ENCODE data around the gene BOD1L1.

Gene BOD1L1

DNA sequence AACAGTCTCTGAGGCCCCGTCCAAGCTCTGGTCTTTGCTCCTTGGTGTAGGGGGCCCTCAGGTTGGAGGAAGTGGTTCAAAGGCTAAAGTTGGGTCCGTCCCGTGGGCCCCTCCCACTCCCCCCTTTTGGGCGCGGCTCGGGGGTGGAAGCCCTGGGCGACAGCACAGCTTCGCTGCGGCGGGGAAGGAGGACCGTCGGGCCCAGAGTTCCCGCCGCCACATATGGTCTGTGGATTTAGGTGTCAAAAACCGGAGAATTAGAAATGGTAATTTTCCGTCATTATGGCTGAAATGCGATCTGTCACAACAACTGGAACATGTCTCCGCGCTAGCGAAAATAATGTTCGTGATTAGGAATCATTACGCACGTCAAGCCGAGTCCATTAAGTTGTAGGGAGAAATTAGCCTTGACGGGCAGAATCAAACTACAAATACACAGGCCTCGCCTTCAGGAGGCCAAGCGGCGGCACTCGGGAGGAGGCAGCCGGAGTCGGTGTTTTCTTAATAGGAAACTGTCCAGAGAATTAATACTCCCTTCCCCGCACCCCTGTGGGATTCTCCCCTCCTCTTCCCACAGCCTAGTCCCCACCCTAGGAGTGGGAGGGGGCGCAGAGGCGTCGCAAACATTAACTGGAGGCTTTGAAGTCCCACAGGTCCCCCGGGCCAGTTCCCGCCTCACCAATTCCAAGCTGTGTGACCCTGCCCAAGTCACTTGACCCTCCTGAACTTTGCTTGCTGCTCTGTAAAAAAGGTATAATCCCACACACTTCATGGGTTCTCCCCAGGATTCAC, 98.2 kb downstream of the BOD1L1 start:
- Histone ChIP-seq H3K27ac (no peak overlapping the region), H3K36me3 (ENCODE audit: insufficient read depth, low read length) (no peaks in the 10 kb centered on the region), H3K4me3 (no peak overlapping the region), H3K9ac (ENCODE audit: insufficient read length) (no peak overlapping the region), H3K9me3 (ENCODE audit: low read depth, low read length) (no peaks in the 10 kb centered on the region)
- no peak for DNase-seq (ENCODE audit: low read depth, low spot score)
- TF ChIP-seq EZH2 (IDR thresholded peaks at IDR 0.05) (no peak), POLR2AphosphoS5 (IDR thresholded peaks at IDR 0.05; ENCODE audit: borderline replicate concordance, low read depth, low read length) (no peak), FOXP2 (optimal IDR thresholded peaks at IDR 0.05; ENCODE audit: control extremely low read depth, extremely low read length, insufficient read depth) (no peak)

DNA sequence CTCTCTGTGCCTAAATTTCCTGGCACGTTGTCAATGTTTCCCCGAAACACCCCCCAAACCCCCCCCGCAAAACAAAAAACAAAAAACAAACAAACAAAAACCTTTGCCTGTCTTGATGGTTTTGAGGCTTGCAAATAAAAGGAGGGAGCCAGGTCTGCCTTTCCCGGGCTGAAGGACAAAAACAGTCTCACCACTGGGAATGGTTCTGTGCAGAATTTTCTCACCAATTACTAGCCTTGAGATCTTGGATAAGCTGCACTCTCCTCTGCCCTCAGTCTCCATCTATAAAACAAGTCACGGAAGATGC, 98.8 kb downstream of the BOD1L1 start:
- no peak overlapping the region for H3K4me3 ChIP-seq
- no peak overlapping the region for H3K27ac ChIP-seq
- H3K36me3 ChIP-seq (ENCODE audit: insufficient read depth, low read length) = no peaks in the 10 kb centered on the region
- no peak for DNase-seq (ENCODE audit: low read depth, low spot score)
- TF ChIP-seq FOXP2 (optimal IDR thresholded peaks at IDR 0.05; ENCODE audit: control extremely low read depth, extremely low read length, insufficient read depth) (no peak), EZH2 (IDR thresholded peaks at IDR 0.05) (no peak), POLR2AphosphoS5 (IDR thresholded peaks at IDR 0.05; ENCODE audit: borderline replicate concordance, low read depth, low read length) (no peak)
- no peak overlapping the region for H3K9ac ChIP-seq (ENCODE audit: insufficient read length)
- no peaks in the 10 kb centered on the region for H3K9me3 ChIP-seq (ENCODE audit: low read depth, low read length)

DNA sequence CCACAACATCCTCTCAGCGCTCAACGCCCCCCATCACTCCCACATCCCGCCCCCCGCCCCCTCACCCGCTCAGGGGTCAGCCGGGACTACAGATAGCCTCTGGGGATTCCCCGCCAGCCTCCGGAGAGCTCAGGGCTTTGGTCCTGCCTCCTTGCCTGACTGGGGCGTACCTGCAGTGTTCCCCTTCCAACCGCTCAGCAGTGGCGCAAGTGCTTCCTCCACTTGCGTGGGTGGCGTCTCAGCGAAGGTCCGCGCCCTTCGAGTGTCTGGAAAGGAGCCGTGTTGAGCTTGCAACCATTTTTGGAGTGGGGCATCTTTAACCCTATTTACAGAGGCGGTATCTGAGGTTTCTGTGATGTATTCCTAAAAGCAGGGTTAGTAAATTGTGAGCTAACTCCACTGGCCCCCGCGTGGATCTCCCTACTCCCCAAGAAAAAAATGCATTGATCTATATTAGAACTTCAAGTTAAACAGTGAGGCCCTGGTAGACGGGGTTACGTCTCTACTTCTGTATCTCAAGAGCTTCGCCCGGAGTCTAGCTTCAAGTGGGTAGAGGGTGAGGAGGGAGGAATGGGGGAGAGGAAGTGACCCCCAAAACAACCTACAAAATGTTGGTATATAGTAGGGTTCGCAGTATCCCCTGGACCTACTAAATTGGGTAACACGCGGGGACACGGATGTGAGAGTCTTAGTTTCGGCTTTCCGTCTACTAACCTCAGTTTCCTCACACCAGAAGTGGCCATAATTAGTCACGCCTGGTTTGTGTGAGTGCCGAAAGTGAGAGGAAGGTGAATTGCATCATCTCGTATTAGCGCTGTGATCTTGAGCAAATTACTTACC, 99.3 kb downstream of the BOD1L1 start:
- Histone ChIP-seq H3K36me3 (ENCODE audit: insufficient read depth, low read length) (no peaks in the 10 kb centered on the region), H3K9ac (ENCODE audit: insufficient read length) (no peak overlapping the region), H3K9me3 (ENCODE audit: low read depth, low read length) (no peaks in the 10 kb centered on the region), H3K27ac (no peak overlapping the region), H3K4me3 (no peak overlapping the region)
- DNase-seq (ENCODE audit: low read depth, low spot score) = no peak
- TF ChIP-seq POLR2AphosphoS5 (IDR thresholded peaks at IDR 0.05; ENCODE audit: borderline replicate concordance, low read depth, low read length) (no peak), EZH2 (IDR thresholded peaks at IDR 0.05) (no peak), FOXP2 (optimal IDR thresholded peaks at IDR 0.05; ENCODE audit: control extremely low read depth, extremely low read length, insufficient read depth) (no peak)

DNA sequence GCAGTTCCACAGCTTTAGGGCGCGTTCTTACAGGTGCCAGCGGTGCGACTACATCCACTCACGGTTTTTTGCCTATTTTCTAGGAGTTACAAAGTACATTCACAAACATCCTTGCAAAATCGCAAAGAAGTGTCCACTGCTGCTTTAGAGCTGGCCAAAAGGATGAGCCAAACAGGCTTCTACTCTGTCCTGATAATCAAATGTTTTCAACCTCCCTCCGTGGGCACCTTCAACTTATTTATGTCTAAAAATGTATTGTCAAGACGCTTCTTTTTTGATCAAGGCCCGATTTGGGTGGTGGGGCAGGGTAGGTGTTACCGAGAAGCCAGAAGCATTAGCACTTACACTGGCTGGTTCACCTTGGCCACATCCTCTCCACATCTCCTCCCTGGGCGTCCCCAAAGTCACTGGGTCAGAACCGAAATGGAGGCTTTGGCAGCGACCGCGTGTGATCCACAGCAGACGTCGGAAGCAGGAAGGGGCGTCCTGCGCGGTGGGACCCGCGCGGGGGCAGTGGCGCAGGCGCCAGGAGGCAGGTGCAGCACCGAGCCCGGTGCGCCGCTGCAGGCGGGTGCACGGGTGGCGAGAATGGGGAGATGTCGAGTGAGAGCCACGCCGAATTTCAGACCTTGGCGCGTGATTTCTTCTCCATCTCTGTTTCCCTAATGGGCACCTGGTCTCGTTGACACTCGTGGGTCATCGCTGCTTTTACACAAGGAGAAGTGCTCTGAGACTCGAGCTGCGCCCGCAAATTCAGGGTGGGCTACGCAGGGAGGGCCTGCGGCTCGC, 100.1 kb downstream of the BOD1L1 start:
- Histone ChIP-seq H3K4me3 (no peak overlapping the region), H3K9ac (ENCODE audit: insufficient read length) (no peak overlapping the region), H3K36me3 (ENCODE audit: insufficient read depth, low read length) (no peaks in the 10 kb centered on the region), H3K9me3 (ENCODE audit: low read depth, low read length) (no peaks in the 10 kb centered on the region), H3K27ac (no peak overlapping the region)
- DNase-seq (ENCODE audit: low read depth, low spot score) = no peak
- TF ChIP-seq POLR2AphosphoS5 (IDR thresholded peaks at IDR 0.05; ENCODE audit: borderline replicate concordance, low read depth, low read length) (no peak), FOXP2 (optimal IDR thresholded peaks at IDR 0.05; ENCODE audit: control extremely low read depth, extremely low read length, insufficient read depth) (no peak)

- DNase-seq (ENCODE audit: low read depth, low spot score) = no peak
- no peaks in the 10 kb centered on the region for H3K36me3 ChIP-seq (ENCODE audit: insufficient read depth, low read length)
- no peak overlapping the region for H3K9ac ChIP-seq (ENCODE audit: insufficient read length)
- H3K9me3 ChIP-seq (ENCODE audit: low read depth, low read length) = no peaks in the 10 kb centered on the region
- no peak overlapping the region for H3K27ac ChIP-seq
- TF ChIP-seq EZH2 (IDR thresholded peaks at IDR 0.05) = no peak
- no peak for TF ChIP-seq FOXP2 (optimal IDR thresholded peaks at IDR 0.05; ENCODE audit: control extremely low read depth, extremely low read length, insufficient read depth)
- TF ChIP-seq POLR2AphosphoS5 (IDR thresholded peaks at IDR 0.05; ENCODE audit: borderline replicate concordance, low read depth, low read length) = no peak
- no peak overlapping the region for H3K4me3 ChIP-seq
These were observed 100.9 kb downstream of the BOD1L1 start for GRCh38 chr4:13526658-13527057.

GRCh38 chr4:13525606-13526281, 101.8 kb downstream of the BOD1L1 start:
- Histone ChIP-seq H3K36me3 (ENCODE audit: insufficient read depth, low read length) (no peaks in the 10 kb centered on the region), H3K9me3 (ENCODE audit: low read depth, low read length) (no peaks in the 10 kb centered on the region), H3K9ac (ENCODE audit: insufficient read length) (no peak overlapping the region), H3K4me3 (no peak overlapping the region), H3K27ac (no peak overlapping the region)
- TF ChIP-seq EZH2 (IDR thresholded peaks at IDR 0.05) (no peak), FOXP2 (optimal IDR thresholded peaks at IDR 0.05; ENCODE audit: control extremely low read depth, extremely low read length, insufficient read depth) (no peak), POLR2AphosphoS5 (IDR thresholded peaks at IDR 0.05; ENCODE audit: borderline replicate concordance, low read depth, low read length) (no peak)
- no peak for DNase-seq (ENCODE audit: low read depth, low spot score)

DNA sequence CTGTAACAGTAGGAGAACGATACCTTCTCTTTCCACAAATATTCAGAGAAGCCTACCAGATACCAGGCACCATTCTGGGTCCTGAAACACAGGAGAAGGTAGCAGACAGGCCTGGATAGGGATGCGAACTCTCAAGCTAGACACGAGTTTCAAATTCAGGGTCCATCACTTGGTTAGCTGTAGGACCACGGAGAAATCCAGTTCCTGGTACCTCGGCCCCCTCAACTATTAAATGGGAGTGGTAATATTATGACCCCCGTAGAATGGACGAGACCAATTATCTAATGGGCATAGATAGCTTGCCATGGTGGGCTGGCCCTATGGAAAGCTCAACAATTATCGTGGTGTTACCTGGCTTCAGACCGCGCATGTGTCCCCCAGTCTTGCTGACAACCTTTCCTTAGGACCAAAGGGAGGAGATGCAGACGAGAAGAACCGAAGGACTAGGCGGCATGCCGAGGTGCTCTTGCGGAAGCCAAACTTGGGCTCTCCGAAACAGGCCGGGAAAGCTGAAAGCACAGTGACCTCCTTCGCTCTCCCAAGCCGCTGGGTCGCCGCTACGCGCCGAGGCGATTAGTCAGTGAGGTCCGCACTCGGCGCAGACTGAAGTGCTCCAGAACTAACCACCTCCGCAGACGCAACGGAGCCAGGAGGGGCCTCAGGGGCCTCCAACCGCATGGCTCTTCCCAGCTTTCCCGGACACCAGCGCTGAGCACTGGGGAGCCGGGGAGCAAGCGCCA, 102.9 kb downstream of the BOD1L1 start:
- H3K27ac ChIP-seq = no peak overlapping the region
- H3K36me3 ChIP-seq (ENCODE audit: insufficient read depth, low read length) = no peaks in the 10 kb centered on the region
- DNase-seq (ENCODE audit: low read depth, low spot score) = no peak
- H3K9ac ChIP-seq (ENCODE audit: insufficient read length) = no peak overlapping the region
- no peaks in the 10 kb centered on the region for H3K9me3 ChIP-seq (ENCODE audit: low read depth, low read length)
- H3K4me3 ChIP-seq = no peak overlapping the region
- TF ChIP-seq FOXP2 (optimal IDR thresholded peaks at IDR 0.05; ENCODE audit: control extremely low read depth, extremely low read length, insufficient read depth) (no peak), POLR2AphosphoS5 (IDR thresholded peaks at IDR 0.05; ENCODE audit: borderline replicate concordance, low read depth, low read length) (no peak), EZH2 (IDR thresholded peaks at IDR 0.05) (no peak)
